Activated T-cell treated with anti-CD3 and anti-CD28 coated beads for 4 hours (primary cell): ENCODE data around the gene WDR89.
"Not testable (repeated sequence)": the region's sequence is repeated elsewhere in the genome, so short reads cannot be mapped to it uniquely, and the experiment has no call there.

ENCODE experiments used
- DNase-seq: peaks from one replicate; pipeline ENCODE4 v3.0.0-alpha.2; 2020

WDR89 gene

DNA sequence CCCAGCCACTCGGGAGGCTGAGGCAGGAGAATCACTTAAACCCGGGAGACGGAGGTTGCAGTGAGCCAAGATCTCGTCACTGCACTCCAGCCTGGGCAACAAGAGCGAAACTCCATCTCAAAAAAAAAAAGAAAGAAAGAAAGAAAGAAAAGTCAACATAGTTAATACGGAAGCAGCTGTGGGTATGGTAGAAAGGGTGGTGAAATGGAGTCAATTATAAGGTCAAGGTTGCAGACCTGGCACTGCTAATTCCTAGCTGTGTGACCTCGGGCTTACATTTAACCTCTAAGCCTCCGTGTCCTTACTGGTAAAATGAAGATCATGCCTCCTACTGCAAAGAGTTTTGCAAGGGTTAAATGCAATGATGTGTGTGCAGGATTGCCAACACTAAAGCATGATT lies 58.6 kb downstream of the WDR89 start:
- not testable (repeated sequence) for DNase-seq

DNA sequence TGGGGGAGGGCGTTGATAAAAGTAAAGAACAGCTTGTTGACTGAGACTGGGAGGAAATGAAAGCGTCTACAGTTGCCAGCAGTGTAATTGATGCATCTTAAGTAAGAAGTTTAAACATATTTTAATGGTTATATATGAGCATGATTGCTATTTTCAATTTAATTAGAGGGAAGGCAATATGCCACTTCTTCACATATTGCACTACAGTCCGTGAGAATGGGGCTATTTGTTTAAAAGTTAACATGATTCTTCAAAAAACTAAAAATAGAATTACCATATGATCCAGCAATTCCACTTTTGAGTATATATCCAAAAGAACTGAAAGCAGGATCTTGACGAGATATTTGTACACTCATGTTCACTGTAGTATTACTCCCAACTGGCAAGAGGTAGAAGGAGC lies 60.2 kb downstream of the WDR89 start:
- DNase-seq, result no peak

DNA sequence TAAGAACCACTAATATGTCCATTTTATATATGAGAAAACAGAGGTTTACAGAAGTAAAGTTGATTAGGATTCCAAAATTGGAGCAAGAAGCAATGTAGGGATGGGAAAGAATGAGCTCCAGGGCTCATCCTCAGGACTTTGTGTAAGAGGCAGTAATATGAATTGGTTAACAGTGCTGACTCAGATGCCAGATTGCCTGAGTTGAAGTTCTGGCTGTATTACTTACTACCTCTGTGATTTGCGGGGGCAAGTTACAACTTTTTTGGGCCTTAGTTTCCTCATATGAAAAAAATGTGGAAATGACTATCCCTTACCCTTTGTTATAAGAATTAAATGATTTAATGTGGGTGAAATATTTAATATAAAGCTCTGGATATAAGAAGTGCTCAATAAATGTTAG lies 63.4 kb downstream of the WDR89 start:
- DNase-seq, result no peak

DNA sequence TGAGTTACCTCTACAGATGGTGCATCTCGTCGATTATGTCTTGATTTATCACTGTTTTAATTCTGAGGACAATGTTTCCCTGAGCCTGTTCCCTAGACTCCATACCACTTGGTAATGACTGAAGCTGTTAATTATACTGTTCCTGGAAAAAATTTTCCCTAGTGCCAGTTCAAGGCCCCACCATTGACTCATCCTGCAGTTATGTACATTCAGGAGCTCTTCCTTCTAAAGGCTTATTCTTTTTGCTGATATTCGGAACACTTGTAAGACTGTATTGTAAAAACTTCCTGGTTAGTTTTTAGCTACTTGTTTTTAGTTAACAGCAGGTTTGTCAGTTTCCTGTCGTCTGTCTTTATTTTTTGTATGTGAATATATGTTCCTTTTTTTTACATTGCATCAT lies 68.1 kb downstream of the WDR89 start:
- no peak for DNase-seq

DNA sequence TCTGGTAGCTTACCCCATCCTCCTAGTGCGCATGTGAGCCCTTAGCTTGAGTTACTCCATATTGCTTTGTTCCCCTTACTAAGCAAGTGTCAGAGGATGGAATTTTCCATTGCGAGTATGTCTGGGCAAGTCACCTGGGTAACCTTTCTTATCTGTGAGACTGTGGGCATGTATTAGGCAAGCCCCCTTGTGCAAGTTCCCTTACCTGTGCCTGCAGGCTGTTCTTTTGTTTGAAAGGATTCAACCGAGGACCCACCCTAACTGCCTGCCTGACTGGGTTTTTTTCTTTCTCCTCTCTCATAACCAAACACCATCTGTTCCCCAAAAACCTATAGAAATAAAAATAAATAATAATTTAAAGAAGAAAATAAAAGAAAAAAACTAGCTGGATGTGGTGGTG lies 76.2 kb downstream of the WDR89 start:
- DNase-seq, result no peak

DNA sequence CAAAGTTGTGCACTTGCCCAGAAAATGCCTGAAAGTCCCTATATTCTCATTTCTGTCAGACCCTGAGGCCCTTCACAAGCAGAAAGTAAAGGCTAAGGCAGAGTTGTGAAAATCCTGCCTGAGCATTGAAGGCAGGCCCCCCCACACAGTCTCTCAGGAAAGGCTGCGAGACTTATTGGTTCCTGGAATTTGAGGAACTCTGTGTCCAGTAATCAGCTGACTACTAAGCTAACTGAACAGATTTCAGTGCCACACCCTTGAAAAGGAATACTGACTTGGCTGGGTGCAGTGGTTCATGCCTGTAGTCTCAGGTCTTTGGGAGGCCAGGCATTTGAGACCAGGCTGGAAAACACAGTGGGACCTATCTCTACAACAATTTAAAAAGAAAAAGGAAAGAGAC lies 77.4 kb downstream of the WDR89 start:
- DNase-seq, result no peak

DNA sequence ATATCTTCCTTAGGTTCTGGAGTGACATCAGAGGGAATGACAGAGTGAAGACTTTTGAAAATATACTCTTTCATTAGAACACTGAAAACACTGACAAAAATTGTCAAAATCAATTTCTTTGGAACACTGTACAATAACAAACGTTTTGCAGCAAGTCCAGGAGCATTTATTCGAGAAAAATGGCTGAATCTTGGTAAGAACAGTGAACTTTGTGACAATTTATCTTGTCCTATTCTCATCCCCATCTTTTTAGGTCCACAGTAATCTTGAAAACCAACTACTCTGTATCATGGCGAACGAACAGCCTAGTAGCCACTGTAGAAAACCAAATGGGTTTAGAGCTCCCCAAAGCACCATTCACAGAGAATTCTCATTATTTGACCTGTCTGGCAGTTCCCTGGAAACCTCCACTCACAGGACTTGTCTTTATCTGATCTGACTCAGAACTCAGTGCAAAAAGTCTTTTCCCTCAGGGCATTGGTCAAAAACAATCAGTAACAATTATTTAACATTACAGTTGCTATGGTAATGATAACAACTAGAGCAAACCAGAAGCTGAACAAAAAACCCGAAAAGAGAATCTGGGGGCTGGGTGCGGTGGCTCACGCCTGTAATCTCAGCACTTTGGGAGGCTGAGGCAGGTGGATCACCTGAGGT lies 78.2 kb downstream of the WDR89 start:
- no peak for DNase-seq

DNA sequence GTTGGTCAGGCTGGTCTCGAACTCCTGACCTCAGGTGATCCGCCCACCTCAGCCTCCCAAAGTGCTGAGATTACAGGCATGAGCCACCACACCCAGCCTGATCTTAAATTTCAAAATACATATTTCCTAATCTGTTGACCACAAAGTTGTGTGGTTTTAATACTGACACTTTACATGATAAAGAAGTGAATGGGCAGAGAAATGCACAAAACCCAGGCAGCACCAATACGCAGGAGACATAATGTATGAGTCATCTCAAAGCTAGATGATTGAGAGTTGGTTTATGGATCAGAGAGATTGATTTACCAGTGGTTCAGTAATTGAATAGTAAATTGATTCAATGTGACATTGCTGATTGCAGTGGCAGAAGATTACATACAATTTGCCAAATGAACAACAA lies 79.3 kb downstream of the WDR89 start:
- DNase-seq, result no peak

DNA sequence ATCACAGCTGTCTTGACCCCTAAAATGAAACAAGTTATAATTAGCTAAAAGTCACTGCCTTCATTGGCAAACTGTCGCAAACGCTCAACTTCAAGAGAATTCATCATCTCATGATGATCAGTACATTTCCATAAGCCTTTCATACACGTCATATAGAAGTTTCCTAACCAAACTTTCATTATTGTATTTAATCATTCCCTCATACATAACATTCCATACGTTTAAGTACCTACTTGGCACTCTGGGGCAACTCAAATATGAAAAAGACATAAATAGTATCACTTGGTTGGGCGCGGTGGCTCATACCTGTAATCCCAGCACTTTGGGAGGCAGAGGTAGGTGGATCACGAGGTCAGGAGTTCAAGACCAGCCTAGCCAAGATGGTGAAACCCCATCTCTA lies 86.1 kb downstream of the WDR89 start:
- DNase-seq, result no peak

DNA sequence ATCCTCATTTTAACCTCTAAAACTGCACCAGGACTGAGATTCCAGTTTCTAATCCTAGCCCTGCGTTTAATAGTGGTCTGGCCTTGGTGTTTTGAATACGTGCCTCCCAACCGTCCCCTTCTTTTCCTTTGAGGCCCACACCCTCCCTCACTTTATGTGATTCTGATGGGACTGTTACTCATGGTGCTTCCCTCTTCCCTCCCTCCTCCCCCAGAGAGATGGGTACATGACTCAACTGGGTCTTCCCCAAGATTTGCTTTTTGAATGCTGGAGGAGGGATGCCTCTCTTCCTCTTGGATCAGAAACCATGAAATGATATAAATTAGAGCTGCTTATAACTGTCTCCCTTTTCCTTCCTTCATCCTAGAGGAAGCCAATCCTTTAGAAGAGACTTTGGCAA lies 90.3 kb downstream of the WDR89 start:
- no peak for DNase-seq

DNA sequence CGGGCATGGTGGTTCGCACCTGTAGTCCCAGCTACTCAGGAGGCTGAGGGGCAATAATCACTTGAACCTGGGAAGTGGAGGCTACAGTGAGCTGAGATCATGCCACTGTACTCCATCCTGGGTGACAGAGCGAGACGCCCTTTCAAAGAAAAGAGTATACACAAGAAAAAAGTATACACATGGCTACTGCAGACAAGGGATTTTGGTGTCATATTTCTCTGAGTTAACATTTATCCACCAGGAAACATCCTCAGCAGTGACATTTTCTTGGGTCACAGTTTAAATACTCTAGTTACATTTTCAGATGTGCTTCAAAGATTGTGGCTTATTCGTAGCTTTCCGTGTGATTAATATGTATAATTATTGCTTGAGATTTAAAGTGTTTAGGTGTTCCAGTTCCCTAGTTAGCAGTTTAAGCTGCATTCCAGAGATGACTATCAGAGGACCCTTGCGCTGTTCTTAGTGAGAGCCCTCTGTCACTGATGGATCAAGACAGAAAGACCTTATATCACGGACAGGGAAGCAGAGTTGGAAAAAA lies 93.8 kb downstream of the WDR89 start:
- DNase-seq, result no peak
